ENCODE measurements around the gene CROCC2.

The CROCC2 gene

DNA sequence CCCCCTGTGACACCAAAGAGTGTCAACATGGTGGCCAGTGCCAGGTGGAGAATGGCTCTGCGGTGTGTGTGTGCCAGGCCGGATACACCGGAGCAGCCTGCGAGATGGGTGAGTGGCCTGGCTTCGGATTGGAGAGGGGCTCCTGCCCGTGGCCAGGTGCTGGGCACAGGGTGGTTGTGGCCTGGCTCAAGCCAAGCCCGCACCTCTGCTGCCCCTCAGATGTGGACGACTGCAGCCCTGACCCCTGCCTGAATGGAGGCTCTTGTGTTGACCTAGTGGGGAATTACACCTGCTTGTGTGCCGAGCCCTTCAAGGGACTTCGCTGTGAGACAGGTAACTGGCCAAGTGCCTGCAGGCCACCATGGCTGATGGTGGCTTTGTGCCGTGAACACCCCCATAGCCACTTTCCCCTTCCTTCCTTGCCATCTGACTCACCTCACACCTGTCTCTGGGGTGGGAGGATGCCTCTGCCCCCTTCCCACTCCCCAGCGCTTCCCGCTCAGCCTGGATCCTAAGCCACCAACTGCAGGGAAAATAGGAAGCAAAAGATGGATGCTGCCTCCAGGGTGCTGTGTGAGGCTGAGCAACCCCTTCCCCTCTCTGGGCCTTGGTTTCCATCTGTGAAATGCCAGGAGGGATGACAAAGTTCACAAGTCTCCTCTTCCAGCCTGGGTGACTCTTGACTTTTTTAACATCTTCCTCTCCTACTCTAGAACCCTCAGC is 134.1 kb downstream of the CROCC2 start:
- DNase-seq = no peak

DNA sequence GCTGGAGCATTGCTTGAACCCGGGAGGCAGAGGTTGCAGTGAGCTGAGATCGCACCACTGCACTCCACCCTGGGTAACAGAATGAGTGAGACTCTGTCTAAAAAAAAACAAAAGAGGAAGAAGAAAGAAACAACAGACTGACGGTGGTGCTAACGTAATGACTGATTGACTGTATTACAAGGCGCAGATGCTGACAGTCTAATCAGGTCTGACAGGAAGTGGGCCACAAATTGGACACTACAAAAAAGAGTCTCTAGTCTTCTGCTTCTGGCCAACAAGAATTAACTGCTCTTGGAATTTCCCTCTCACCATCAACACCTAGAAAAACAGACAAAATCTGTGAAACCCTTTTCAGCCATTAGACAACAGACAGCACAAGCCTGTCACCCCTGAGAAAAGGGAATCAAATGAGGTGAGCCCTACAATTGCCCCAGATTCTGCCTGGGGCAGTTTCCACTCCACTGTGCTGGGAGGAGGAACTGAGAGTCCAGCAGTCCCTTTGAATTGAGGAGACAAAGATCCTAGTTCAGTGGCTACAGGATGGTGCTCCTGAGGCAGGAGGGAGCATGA is 135.5 kb downstream of the CROCC2 start:
- no peak for DNase-seq
